ENCODE measurements around the gene RPS6KA1.

The RPS6KA1 gene

GRCh38 chr1:26530410-26530894 is 891 bp downstream of the RPS6KA1 start:
- in situ Hi-C loops (cut with HindIII; ENCODE audit: low sequenced_read_pairs), result no loop called here
- TF ChIP-seq, protein P1, sequence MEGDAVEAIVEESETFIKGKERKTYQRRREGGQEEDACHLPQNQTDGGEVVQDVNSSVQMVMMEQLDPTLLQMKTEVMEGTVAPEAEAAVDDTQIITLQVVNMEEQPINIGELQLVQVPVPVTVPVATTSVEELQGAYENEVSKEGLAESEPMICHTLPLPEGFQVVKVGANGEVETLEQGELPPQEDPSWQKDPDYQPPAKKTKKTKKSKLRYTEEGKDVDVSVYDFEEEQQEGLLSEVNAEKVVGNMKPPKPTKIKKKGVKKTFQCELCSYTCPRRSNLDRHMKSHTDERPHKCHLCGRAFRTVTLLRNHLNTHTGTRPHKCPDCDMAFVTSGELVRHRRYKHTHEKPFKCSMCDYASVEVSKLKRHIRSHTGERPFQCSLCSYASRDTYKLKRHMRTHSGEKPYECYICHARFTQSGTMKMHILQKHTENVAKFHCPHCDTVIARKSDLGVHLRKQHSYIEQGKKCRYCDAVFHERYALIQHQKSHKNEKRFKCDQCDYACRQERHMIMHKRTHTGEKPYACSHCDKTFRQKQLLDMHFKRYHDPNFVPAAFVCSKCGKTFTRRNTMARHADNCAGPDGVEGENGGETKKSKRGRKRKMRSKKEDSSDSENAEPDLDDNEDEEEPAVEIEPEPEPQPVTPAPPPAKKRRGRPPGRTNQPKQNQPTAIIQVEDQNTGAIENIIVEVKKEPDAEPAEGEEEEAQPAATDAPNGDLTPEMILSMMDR (IDR thresholded peaks at IDR 0.05; ENCODE audit: low read depth, low read length, missing control alignments), result no peak
- no peak for DNase-seq (ENCODE audit: low read depth)
- peak overlapping the region; percentile 53 for H3K4me3 ChIP-seq (ENCODE audit: low read depth, low read length)

DNA sequence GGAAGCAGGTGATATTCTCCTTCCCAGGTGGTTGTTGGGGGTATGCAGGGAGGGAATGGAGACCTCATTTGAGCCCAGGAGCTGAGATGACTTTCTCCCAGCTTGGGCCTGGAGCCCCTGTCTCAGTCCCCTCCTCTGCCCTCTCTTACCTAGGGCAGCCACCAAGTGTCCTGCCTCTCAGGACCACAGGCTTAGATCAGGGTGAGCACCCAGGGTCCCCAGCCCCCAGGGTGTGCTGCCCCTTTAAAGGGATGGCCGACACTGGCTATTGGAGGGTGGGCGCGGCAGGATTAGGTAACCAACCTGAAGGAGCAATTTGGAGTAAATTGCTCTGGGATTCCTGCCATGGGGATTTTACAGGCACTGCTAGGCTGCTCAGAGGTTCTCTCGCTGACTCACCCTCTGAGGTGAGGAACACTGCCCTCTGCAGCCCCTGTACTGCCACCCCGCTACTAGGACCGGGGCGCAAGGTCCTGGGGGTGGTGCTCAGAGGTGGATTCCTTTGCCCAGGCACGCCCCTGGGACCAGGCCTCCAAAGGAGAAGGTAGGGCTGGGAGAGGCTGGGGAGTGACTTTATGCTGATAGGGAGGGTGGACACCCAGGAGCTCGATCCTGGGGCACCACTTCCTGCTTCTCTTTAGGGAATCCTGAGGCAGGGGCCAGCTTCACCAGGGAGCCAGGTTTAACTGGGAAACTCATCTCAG is 1.5 kb downstream of the RPS6KA1 start:
- H3K4me3 ChIP-seq (ENCODE audit: low read depth, low read length), result peak overlapping the region; percentile 53
- DNase-seq (ENCODE audit: low read depth), result peak; percentile 45
- in situ Hi-C loops (cut with HindIII; ENCODE audit: low sequenced_read_pairs), result no loop called here
- TF ChIP-seq, protein P1 (IDR thresholded peaks at IDR 0.05; ENCODE audit: low read depth, low read length, missing control alignments), result peak; percentile 47

- H3K4me3 ChIP-seq (ENCODE audit: low read depth, low read length), result no peak overlapping the region
- in situ Hi-C loops (cut with HindIII; ENCODE audit: low sequenced_read_pairs), result no loop called here
- TF ChIP-seq, protein P1 (IDR thresholded peaks at IDR 0.05; ENCODE audit: low read depth, low read length, missing control alignments), result no peak
- DNase-seq (ENCODE audit: low read depth), result no peak
These were observed 2.1 kb downstream of the RPS6KA1 start for GRCh38 chr1:26531651-26532131.

- TF ChIP-seq, protein P1 (IDR thresholded peaks at IDR 0.05; ENCODE audit: low read depth, low read length, missing control alignments), result no peak
- in situ Hi-C loops (cut with HindIII; ENCODE audit: low sequenced_read_pairs), result no loop called here
- no peak for DNase-seq (ENCODE audit: low read depth)
- H3K4me3 ChIP-seq (ENCODE audit: low read depth, low read length), result no peak overlapping the region
These were observed 4.5 kb downstream of the RPS6KA1 start for GRCh38 chr1:26533951-26534509.

GRCh38 chr1:26535201-26535600 is 5.6 kb downstream of the RPS6KA1 start:
- TF ChIP-seq, protein P1 (IDR thresholded peaks at IDR 0.05; ENCODE audit: low read depth, low read length, missing control alignments), result no peak
- no peak overlapping the region for H3K4me3 ChIP-seq (ENCODE audit: low read depth, low read length)
- no peak for DNase-seq (ENCODE audit: low read depth)
- in situ Hi-C loops (cut with HindIII; ENCODE audit: low sequenced_read_pairs), result no loop called here

GRCh38 chr1:26536081-26536480 is 6.5 kb downstream of the RPS6KA1 start:
- in situ Hi-C loops (cut with HindIII; ENCODE audit: low sequenced_read_pairs), result no loop called here
- no peak for DNase-seq (ENCODE audit: low read depth)
- no peak overlapping the region for H3K4me3 ChIP-seq (ENCODE audit: low read depth, low read length)
- TF ChIP-seq, protein P1 (IDR thresholded peaks at IDR 0.05; ENCODE audit: low read depth, low read length, missing control alignments), result no peak

Measured in astrocyte of the cerebellum (primary cell).